NCI-H2029 treated with DMSO at 0.1 percent for 48 hours (cell line): ENCODE results near the gene MLANA.

ENCODE experiments used
- DNase-seq: peaks from one replicate; lab custom pipeline; 2025; lab: John Stamatoyannopoulos, UW

The MLANA gene, protein sequence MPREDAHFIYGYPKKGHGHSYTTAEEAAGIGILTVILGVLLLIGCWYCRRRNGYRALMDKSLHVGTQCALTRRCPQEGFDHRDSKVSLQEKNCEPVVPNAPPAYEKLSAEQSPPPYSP

DNA sequence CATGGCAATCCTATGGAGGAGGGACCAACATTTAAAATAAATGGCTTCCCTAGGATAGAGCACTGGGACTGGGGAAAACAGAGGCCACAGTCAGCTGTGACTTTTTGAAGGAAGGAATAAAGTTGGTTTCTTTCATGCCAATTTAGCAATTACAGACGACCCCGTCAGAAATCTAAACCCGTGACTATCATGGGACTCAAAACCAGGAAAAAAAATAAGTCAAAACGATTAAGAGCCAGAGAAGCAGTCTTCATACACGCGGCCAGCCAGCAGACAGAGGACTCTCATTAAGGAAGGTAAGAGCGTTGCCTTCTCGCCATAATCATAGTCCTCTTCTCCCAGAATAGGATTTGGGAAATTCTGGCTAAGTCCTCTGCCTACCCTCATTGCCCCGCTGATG, at the start of gene MLANA:
MLANA (plus strand) TSS at position 249 of the 400 bp plus-strand sequence. CDS start 1,586 bp downstream, outside the sequence.
- no peak for DNase-seq

DNA sequence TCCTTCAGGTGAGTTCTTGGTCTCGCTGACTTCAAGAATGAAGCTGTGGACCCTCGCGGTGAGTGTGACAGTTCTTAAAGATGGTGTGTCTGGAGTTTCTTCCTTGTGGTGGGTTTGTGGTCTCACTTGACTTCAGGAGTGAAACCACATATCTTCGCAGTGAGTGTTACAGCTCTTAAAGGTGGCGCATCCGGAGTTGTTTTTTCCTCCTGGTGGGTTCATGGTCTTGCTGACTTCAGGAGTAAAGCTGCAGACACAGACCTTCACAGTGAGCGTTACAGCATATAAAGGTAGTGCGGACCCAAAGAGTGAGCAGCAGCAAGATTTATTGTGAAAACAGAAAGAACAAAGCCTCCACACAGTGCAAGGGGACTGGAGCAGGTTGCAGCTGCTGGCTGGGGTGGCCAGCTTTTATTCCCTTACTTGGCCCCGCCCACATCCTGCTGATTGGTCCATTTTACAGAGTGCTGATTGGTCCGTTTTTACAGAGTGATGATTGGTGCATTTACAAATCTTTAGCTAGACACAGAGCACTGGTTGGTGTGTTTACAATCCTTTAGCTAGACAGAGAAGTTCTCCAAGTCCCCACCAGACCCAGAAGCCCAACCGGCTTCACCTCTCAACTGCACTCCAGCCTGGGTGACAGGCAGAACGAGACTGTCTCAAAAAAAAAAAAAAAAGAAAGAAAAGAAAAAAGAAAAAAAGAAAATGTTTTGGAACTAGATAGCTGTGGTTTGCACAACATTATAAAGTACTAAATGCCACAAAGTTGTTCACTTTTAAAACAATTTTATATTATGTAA, 48.7 kb upstream of the MLANA start:
- no peak for DNase-seq

- no peak for DNase-seq
Measured at GRCh38 chr9:5842929-5843793, 47.5 kb upstream of the MLANA start.

DNA sequence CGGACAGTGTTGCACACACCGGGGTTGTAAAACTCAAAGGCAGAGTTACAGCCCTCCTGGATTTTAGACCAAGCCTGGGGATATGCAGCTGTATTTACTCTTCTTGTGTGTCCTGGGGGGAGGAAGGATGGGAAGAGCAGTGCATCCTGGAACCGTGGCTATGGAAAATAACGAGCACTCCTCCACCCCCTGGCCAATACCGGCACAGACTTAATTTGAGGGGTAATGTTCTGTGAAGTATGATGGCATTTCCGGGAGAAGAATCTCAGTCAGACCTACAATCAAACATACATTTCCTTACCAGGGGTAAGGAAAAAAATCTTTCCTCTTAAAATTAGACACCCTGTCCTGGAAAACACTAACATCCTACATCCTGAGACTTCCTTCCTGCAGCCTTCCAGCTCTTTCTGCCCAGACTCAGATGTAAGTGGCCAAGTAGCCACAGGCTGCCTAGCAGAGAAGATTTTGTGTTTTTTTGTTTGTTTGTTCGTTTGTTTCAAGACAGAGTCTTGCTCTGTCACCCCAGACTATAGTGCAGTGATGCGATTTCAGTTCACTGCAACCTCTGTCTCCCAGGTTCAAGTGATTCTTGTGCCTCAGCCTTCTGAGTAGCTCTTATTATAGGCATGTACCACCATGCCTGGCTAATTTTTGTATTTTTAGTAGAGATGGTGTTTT, 46.8 kb upstream of the MLANA start:
- DNase-seq: peak; percentile 16

- DNase-seq: no peak
Measured at GRCh38 chr9:5845157-5845531, 45.5 kb upstream of the MLANA start.

- no peak for DNase-seq
Measured at GRCh38 chr9:5846096-5846495, 44.6 kb upstream of the MLANA start.

- no peak for DNase-seq
Measured at GRCh38 chr9:5846501-5846921, 44.2 kb upstream of the MLANA start.

- DNase-seq: no peak
Measured at GRCh38 chr9:5848372-5848882, 42.3 kb upstream of the MLANA start.

DNA sequence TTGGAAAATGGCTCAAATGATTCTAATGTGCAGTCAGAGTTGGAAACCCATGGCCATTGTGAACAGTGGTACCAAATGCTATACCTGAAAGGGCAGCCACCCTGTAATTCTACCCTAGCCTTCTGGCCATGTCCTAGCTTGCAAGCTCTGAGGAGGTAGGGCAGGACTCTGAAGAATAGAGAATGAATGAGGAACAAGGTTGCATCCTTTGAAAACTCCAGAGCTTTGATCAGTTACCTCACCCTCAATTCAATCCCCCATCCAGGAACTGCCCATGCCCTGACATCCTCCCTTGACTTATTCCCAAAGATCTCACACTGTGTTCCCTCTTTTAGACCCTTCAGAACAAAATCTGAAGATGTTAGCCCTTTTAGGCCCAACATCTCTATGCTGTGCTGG, 40.0 kb upstream of the MLANA start:
- DNase-seq: no peak

GRCh38 chr9:5851445-5851844, 39.2 kb upstream of the MLANA start:
- DNase-seq: no peak

- DNase-seq: no peak
Measured at GRCh38 chr9:5852987-5853386, 37.7 kb upstream of the MLANA start.

DNA sequence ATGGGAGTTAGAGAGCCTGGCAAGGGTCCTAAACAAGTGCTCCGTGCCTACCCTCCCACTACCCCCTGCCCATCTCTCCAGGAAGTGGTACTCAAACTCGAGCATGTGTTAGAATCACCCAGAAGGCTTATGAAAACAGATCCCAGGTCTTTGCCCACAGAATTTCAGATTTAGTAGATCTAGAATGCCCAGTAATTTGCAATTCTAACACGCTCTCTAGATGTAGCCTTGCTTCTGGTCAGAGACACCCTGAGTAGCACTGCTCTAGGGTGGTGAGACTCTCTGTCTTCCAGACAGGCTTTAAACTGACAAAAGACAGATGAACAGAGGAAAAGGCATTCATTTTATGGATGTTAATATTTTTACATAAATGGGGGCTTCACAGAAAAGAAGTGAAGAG, 37.1 kb upstream of the MLANA start:
- no peak for DNase-seq

GRCh38 chr9:5854063-5854790, 36.5 kb upstream of the MLANA start:
- no peak for DNase-seq

- DNase-seq: no peak
Measured at GRCh38 chr9:5857928-5858327, 32.8 kb upstream of the MLANA start.

DNA sequence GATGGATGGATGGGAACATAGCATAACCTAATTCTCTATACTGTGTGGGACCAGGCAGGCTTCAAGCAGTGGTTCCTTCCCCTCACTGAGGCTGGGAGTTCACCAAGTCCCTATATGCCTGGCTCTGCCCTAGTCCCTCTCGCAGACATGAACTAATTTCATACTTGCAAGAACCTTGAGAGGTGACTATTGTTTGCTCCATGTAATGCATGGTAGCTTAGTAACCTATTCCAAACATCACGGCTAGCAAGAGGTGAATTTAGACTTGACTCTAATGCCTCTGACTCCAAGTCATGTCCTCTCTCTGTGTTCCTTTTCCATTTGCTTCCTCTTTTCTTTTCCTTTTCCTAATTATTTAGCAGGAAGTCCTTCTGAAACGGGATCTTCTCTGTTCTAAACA, 31.9 kb upstream of the MLANA start:
- DNase-seq: no peak

- DNase-seq: no peak
Measured at GRCh38 chr9:5863092-5863746, 27.5 kb upstream of the MLANA start.

GRCh38 chr9:5864446-5864845, 26.2 kb upstream of the MLANA start:
- DNase-seq: no peak

- DNase-seq: no peak
Measured at GRCh38 chr9:5866272-5866671, 24.4 kb upstream of the MLANA start.

DNA sequence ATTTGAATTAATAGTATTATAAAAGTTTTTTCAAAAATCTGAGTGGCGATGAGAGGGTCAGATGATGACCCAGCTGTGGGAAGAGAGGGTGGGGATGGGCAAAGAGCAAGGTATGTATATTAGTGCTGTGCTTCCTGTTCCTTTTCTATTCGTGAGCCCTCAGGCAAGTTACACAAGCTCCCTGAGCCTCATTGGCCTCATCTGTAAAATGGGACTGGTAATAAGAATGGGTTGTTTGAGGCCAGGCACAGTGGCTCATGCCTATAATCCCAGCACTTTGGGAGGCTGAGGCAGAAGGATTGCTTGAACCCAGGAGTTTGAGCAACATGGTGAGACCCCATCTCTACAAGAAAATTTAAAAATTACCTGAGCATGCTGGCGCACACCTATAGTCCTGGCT, 24.0 kb upstream of the MLANA start:
- no peak for DNase-seq

DNA sequence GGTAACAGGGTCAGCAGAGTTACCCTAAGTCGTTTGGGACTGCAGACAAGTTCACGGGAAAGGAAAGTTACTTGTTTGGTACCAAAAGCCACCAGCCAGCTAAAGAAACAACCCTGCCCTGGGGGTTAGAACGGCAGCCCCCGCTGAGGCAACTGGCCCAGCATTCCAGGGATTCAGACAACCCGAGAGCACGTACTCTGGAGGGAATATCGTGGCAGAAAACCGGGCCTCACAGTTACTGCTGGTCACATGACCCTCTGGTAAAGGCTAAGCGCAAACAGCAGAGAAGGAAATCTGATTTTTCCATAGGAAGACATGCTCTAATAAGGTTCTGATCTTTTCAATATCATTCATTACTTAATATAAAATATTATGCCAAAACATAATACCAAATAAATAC, 22.5 kb upstream of the MLANA start:
- DNase-seq: no peak
